GM21619 (cell line): ENCODE results near the gene STRIP1.

ENCODE experiments used
- ATAC-seq: cut with Tn5 transposase; IDR thresholded peaks from one replicate; pipeline ENCODE4 v1.9.1; 2021; ENCODE audit not compliant: unreplicated experiment

Gene STRIP1, protein sequence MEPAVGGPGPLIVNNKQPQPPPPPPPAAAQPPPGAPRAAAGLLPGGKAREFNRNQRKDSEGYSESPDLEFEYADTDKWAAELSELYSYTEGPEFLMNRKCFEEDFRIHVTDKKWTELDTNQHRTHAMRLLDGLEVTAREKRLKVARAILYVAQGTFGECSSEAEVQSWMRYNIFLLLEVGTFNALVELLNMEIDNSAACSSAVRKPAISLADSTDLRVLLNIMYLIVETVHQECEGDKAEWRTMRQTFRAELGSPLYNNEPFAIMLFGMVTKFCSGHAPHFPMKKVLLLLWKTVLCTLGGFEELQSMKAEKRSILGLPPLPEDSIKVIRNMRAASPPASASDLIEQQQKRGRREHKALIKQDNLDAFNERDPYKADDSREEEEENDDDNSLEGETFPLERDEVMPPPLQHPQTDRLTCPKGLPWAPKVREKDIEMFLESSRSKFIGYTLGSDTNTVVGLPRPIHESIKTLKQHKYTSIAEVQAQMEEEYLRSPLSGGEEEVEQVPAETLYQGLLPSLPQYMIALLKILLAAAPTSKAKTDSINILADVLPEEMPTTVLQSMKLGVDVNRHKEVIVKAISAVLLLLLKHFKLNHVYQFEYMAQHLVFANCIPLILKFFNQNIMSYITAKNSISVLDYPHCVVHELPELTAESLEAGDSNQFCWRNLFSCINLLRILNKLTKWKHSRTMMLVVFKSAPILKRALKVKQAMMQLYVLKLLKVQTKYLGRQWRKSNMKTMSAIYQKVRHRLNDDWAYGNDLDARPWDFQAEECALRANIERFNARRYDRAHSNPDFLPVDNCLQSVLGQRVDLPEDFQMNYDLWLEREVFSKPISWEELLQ

GRCh38 chr1:110034451-110035235 is at the start of gene STRIP1:
TSS of gene STRIP1 (plus strand) at chr1:110034624. CDS start at chr1:110034638, 14 bp downstream.
- ATAC-seq, result peak; percentile 91

GRCh38 chr1:109985247-109986053 is 49.0 kb upstream of the STRIP1 start:
- ATAC-seq, result no peak

DNA sequence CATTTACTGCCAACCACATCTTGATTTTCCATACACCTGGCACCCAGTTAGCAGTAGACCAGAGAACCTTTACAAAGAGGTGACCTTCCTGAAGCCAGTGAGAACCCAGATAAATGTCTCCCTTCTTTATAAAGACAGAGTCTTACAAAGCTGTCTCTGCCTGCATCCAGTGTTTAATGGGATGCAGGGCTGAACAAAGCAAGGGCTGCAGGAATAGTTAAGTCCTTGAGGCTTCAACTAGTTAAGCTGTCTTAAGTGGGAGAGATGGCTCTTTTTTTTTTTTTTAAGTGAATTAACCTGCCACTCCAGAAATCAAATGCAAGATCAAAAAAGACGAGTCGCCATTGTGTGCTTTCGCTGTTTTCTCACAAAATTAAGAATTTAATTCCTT is 48.4 kb upstream of the STRIP1 start:
- ATAC-seq, result no peak

- ATAC-seq, result no peak
Observed at GRCh38 chr1:109988349-109988914, 46.0 kb upstream of the STRIP1 start.

- ATAC-seq, result no peak
Observed at GRCh38 chr1:109989506-109990301, 44.7 kb upstream of the STRIP1 start.

DNA sequence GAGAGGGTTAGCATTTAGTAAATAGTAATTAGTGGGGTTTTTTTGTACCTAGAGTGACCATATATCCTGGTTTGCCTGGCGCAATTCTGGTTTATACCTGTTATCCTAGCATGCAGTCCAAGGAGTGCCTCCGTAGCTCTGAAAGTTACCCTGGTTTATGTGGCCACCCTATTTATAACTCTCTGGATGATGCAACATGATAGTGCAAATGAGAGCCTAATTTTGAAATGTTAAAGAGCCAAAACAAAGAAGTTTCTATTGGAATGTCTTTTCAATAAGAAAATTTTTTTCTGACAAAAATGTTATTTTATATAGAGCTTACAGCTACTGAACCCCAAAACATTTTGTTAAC is 44.1 kb upstream of the STRIP1 start:
- no peak for ATAC-seq

- ATAC-seq, result no peak
Observed at GRCh38 chr1:109991400-109991925, 43.0 kb upstream of the STRIP1 start.

DNA sequence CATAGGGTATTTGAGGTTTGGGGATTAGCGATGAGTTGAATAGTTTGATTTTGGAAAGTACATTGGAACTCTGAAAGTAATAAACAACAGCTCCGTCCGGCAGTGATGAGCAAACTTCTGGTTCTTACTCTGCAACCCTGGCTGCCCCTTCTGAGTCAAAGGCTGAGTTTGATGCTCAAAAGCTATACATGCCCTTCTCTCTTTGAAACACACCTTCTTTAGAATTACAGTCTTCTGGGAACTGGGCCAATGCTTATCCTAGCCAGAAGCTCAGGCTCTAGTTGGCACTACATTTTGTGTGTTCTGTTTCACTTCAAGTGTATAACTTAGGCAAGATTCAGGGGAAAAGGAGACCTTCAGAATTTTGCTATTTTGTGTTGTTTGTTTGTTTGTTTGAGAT is 40.5 kb upstream of the STRIP1 start:
- no peak for ATAC-seq

DNA sequence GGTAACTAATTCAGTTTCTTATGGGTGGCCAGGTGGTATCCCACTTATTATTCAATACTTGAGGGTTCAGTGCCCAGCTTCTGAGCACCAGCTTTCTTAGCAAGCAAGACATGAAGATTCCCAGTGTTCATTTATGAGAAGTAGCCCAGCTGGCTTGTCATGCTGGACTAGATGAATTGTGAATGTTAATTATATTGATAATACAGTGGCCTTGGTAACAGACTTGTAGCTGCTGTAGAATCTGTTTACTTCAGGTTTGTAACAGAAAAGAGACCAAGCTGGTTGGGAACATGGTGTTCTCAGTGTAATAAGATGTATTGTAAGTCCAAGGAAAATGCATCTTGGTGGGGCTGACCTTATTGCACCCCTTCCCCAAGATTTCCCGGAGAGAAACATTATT is 39.8 kb upstream of the STRIP1 start:
- ATAC-seq, result no peak

DNA sequence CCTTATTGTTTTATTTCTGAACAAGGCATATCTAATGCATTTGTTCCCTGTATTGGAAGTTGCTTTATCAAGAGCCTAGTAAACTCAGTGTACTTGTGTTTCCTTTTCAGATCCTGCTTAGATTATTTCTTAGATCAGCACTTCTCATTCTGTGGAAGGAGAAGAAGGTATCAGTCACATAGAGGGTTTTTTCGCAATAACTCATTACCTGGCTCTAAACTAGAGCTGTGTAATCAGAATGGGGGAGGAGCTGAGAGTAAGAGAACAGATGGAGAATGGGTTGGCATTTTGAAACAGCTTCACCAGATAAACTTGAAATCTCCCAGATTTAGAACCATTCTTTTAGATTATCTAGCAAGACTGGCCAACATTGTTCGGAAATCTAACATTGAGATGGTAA is 38.9 kb upstream of the STRIP1 start:
- ATAC-seq, result no peak

DNA sequence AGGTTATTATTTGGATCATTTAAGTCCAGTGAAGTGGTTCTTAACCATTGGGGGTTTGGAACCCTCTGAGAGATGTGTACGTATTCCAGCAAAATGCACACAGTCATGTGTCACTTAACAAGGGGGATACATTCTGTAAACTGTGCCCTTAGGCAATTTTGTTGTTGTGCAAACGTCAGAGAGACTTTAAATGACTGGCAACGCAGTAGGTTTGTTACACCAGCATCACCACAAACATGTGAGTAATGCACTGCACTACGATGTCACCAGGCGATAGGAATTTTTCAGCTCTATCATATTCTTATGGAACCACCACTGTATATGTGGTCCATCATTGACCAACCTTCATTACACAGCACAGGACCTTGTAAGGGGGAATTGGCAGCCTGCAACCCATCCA is 37.9 kb upstream of the STRIP1 start:
- ATAC-seq, result no peak

- no peak for ATAC-seq
Observed at GRCh38 chr1:109997204-109997866, 37.1 kb upstream of the STRIP1 start.

DNA sequence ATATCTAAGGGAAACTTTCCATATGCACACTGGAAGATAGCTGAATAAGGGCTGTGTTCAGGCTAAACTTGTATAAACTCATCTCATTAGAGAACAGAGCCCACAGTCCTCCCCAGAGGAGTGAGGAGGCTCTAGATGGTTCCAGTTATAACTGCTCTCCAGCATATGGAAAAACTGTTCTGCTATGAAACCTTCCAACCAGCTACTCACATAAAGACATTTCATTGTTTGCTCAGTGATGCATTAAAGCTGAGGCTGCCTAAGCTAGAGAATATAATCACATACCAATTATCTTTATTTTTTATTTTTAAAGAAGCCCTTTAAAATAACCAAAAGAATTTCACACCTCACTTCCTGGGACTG is 36.6 kb upstream of the STRIP1 start:
- ATAC-seq, result no peak

- ATAC-seq, result no peak
Observed at GRCh38 chr1:110002695-110003094, 31.7 kb upstream of the STRIP1 start.

GRCh38 chr1:110003747-110004428 is 30.5 kb upstream of the STRIP1 start:
- ATAC-seq, result peak; percentile 76

GRCh38 chr1:110004583-110004982 is 29.8 kb upstream of the STRIP1 start:
- ATAC-seq, result no peak

DNA sequence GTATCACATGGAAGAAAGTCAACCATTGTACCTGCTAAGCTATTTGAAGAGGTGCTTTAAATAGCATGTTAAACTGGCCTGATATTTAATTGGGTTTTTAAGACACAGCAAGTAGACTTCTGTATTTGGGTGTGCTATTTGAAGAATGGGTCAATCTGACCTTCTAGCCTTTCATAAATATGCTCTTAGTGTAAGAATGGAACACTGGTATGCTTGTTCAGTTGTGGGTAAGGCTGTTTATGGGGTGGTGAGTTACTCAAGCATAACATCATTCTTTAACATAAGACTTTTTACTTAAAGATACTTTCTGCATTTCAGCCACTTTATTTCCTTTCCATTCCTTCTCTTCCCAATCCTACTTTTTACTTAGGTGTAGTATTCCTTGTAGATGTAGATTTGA is 28.5 kb upstream of the STRIP1 start:
- no peak for ATAC-seq

DNA sequence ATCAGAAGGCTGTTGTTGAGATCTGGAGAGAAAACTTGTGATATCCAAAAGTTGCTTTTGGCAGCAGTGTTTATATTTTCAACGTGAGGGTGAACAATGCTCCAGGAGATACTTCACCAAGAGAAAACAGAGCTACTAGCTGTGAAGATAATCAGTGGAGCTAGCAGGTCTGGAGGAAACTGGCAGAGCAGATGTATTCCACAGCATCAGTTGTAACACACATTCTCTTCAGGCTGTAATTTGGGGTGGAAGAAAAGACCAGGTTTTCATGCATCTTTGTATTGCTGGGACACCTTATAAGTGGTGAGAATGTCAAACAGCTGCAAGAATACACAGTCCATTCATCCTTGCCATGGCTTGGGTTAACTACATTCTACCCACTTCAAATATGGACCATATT is 27.9 kb upstream of the STRIP1 start:
- ATAC-seq, result no peak
